Fibroblast of peridontal ligament (primary cell): ENCODE results near the gene RAC3.

Source experiments
- DNase-seq: peaks from one replicate; pipeline ENCODE4 v3.0.0-alpha.2; 2010; ENCODE audit errors: extremely low read depth

Gene RAC3

DNA sequence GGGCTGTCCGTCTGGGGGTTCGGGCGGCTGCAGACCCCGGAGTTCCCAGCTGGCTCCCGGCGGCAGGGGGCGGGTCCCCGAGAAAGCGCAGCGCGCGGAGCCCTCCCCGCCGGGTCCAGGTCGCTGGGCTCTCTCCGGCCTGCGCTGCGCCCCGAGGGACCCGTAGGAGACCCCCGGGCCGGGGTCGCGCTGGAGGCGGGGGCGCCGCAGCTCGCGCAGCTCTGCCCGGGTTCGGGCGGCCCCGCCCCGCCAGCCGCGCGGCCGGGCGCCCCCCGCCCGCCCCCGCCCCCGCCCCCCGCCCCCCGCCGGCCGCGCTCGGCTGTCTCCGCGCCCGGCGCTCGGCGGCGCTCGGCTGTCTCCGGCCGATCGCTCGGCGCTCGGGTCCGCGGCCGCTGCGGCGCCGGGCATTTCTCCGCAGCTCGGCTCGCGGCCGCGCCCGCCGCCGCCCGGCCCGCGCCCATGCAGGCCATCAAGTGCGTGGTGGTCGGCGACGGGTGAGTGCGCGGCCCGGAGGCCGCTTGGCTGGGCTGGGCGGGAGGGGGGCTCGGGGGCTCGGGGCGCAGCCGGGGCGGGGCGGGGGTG lies at the start of gene RAC3:
RAC3 (plus strand) TSS at position 376 of the 582 bp plus-strand sequence; CDS start at position 460, 84 bp downstream.
- DNase-seq = no peak

DNA sequence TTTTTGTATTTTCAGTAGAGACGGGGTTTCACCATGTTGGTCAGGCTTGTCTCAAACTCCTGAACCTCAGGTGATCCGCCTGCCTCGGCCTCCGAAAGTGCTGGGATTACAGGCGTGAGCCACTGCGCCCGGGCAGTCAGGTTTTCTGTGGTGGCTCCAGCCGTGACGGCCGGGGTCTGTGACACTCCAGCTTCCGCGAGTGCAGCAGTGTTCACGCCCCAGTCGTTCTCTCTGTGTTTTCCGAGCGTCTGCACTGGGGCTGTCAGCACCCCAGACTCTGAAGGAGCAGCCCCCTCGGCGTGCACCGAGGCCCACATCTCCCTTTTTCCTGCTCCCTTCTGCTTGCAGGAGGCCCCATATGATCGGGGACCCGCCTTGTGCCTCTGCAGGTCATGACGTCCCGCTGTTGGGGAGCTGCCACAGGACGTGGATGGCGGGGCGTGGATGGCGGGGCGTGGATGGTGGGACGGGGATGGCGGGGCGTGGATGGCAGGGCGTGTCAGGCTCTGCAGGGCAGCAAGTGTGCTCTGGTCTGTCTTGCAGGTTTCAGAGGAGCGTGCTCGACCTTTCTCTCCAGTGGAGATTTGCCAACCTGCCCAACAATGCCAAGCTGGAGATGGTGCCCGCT lies 48.4 kb upstream of the RAC3 start:
- DNase-seq = no peak

DNA sequence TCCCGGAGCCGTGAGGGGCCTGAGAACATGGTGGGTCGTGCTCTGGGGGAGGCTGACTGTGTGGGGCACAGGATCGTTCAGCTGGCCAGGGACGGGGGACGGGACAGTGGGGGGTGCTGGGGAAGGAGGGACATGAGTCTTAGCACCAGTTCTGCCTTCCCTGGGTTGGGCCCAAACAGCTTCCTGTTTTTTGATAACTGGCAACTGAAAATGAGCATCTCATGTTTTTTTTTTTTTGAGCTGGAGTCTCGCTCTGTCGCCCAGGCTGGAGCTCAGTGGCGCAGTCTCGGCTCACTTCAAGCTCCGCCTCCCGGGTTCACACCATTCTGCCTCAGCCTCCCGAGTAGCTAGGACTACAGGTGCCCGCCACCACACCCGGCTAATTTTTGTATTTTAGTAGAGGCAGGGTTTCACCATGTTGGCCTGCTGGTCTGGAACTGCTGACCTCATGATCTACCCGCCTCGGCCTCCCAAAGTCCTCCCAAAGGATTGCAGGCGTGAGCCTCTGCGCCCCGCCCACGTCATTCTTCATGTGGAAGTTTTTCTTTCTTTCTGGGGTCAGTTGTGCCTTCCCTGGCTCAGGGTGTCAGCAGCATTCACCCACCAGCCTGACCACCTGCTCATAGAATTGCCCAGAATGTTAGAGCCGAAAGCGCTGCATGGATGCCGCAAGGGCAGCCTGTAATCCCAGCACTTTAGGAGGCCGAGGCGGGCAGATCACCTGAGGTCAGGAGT lies 47.7 kb upstream of the RAC3 start:
- no peak for DNase-seq

DNA sequence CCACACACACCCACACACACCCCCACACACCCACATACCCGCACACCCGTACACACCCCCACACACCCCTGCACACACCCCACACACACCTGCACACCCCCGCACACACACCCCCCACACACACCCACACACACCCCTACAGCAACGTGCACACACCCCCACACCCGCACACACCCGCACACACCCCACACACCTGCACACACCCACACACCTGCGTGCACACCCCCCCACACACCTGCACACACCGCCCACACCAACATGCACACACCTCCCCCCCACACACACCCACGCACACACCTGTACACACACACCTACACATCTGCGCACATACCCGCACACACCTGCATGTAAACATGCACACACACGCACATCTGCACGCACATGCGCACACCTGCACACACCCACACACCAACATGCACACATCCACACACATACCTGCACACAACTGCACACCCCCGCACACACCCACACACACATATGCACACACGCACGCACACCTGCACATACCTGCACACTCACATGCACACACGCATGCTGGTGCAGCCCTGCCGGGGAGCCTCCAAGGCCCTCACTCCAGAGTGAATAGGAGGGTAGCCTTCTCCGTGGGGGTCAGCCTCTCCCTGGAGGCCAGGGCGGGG lies 46.6 kb upstream of the RAC3 start:
- no peak for DNase-seq

DNA sequence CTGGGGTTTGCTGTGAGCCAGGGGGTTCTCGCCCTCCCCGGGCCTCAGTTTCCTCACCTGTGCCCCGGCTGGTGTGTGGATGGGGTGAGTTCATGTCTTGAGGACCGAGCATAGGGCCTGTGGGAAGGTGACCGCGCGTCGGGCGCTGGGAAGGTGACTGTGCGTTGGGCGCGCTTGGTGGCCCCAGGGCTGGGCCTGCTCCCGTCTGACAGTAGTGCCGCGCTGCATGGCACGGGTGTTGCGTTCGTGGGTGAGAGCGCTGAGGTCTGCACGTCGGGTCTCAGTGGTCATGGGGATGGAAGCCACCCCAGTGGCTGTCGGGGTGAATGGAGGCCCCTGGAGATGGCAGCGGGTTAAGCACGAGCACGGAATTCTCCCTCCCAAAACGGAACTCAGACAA lies 44.9 kb upstream of the RAC3 start:
- no peak for DNase-seq

DNA sequence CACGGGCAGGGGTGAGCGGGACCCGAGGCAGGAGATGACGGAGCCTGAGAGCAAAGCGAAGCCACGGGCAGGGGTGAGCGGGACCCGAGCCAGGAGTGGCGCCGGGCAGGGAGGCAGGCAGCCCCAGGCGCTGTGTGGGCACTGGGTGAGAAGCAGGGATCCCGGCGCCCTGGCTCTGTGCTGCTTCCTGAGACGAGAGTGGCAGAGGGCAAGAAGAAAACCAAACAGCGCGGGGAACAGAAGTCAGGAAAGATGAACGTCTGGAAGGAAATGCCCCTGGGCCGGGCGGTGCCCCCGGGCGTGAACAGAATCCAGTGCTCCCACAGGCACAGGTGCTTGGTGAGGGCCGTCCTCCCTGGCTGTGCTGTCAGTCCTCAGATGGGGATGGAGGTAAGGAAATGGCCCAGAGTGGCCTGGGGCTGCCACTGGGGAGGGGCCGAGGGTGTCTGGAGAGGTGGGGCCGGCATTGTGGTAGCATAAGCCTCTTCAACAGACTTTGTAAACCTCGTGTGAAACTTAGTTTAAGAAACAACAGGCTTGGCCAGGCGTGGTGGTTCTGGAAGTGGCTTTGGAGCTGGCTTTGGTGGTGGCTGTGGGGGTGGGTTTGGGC lies 44.2 kb upstream of the RAC3 start:
- no peak for DNase-seq

DNA sequence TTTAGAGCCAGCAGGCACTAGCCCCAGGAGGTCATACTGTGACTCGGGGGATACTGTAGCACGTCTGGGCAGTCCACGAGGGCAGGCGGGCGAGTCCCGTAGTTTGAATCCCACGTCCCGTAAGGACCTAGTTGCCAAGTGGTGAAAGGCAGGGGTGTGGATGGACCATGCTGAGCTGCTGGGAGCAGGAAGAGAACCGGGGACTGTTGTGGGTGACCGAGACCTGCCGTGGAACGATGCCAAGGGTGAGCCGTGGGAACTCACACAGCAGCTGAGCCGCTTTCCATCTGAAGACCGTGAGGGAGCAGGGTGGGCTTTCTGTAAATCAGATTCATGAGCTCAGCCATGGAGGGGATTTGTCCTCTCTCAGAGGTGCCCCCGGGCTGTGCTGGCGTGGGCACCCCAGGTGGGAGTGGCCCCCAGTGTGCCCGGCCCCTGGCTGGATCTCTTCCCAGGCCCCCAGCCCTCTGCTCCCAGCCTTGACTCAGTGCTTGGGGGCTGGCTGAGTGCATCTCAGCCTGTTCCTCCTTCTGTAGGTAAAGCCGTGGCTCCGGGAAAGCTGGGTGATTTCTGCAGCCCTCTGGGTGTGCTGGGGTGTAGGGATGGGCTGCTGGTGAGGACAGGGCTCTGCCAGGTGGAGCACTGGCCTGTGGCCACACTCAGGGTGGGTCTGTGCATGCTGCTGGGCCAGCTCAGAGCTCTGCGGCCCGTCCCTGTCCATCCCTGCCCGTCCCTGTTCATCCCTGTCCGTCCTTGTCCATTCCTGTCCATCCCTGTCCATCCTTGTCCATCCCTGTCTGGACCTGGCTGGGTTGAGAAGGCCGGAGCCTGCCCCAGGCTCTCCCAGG lies 40.4 kb upstream of the RAC3 start:
- DNase-seq = no peak

DNA sequence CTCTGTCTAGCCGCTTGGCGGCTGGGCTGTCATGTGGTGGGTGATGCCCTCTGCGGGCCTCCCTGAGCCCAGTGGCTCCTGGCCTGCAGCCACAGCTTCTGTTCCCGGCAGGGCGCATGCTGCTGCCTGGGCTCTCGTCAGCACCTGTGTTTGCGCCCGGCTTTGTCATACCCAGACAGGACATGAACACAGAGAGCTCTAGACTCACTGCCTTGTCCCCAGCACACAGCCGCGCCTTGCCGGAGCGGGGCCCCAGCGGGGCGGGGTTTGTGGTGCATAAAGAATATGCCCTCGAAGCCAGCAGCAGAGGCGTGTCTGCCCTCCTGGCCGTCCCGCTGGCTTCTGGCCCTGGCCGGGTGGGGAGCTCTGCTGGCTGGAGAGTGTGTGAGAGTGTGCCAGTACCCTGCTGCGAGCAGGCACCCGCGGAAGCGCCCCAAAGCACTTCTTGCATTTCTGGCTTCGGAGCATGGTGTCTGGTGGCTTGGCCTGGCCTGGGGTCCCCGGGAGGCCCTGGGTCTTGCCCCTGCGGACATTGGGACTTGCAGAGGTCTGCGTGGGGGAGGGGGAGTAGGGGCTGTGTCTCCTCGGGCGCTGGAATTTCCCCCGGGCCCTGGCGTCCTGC lies 39.7 kb upstream of the RAC3 start:
- DNase-seq = peak; percentile 25

DNA sequence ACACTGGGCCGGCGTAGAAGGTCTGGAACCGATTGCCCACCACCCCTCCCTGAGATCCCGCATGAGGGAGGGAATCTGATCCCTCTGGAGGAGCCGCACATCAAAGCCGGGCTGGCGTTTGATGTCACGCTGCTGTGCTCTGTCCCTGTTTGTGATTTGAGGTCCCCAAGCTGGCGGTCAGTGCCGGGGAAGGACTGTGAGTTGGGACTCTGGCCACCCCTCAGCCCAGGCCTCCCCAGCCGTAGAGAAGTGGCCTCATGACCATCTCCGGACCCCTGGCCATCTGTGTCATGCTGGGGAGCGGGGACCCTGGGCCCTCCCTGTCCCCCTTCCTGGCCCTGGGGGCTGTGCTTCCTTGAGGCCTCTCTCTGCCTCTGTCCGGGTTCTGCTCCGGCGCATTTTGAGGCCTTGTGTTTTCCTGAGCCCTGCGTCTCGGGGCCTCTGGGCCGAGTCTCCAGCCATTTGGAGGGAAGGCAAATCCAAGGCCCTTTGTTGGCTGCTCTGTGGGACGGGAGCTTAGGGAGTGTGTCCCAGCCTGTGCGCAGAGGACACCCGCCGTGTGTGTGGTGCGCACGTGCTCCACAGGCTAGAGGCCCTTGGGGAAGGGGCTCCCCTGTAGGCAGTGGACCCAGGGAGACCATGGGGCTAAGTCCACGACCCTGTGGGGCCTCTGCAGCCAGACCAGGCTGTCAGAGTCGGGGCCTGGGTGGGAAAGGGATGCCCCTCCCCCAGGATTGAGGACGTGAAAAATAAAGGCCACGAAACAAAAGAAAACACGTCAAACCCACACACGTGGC lies 39.0 kb upstream of the RAC3 start:
- no peak for DNase-seq

DNA sequence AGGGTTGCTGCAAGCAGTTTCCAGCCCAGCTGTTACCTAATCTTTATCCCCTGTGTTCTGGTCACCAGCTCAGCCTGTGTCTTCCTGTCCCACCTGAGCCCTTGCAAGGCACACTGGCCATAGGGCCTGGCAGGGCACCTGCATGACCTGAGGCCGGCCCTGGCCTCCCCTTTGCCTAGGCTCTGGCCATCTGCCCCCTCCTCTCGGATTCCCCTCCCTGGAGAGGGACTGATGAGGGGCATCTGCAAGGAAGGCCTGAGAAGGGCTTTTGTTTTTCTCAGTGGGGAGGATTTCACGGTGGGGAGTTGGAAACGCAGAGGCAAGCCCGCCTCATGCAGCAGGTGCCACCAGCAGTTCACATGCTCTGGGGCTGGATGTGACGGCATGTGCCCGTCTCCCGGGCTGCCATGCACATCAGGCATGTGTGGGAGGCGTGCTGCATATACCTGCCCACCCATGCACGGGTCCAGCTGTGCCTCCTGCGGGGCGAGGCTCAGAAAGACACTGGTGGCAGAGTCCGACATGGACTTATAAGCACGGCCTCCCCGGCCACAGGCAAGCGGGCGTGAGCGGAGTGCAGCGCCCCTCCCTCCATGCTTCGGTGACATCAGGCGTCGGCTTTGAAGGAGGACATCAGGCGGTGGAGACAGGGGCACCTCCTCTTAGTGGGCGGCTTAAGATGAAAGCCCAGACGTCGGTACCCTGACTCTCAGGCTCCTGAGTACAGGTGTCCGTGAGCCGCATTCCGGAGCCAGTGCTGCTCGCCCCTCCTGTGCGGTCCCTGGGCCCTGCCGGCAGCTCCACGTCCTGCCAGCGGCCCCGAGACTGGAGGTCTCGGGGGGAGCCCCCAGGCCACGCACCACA lies 37.5 kb upstream of the RAC3 start:
- no peak for DNase-seq

DNA sequence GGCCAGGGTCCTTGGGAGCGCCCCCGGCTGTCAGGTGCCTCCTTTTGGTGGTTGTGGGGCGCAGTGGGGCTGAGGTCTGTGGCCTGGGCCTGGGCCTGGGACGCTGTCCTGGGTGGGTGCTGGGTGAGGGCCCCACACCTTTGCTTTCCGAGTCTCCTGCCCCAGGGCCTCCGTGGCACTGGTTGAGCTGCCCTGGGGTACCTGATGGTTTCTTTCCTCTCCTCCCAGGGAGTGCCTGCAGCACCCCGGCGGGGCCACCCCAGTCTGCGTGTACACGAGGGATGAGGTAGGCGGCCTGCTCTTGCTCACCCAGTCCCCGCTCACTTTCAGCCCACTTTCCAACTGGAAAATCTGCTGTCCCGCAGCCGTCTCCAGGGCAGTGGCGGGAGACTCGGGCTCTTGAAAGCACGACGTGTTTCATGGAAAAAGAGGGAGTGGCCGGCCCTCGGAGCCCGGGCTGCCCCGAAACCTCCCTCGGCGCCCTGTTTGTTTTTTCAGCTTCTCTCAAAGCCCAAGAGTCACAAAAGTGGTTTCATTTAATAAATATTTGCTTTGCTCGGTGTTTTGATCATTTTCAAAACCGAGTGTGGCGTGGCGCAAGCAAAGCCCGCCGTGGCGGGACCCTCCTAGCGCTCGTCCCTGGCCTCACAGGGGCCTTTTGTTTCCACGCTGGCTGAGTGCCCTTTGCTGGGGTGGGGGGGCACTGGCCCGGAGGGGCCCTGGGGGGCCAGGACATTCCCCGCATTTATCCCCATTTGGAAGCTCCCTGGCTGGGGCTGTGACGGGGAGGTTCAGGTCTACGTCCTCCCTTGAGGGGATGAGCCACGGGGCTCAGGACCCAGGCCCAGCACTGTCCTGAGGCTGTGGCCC lies 36.6 kb upstream of the RAC3 start:
- DNase-seq = peak; percentile 7

DNA sequence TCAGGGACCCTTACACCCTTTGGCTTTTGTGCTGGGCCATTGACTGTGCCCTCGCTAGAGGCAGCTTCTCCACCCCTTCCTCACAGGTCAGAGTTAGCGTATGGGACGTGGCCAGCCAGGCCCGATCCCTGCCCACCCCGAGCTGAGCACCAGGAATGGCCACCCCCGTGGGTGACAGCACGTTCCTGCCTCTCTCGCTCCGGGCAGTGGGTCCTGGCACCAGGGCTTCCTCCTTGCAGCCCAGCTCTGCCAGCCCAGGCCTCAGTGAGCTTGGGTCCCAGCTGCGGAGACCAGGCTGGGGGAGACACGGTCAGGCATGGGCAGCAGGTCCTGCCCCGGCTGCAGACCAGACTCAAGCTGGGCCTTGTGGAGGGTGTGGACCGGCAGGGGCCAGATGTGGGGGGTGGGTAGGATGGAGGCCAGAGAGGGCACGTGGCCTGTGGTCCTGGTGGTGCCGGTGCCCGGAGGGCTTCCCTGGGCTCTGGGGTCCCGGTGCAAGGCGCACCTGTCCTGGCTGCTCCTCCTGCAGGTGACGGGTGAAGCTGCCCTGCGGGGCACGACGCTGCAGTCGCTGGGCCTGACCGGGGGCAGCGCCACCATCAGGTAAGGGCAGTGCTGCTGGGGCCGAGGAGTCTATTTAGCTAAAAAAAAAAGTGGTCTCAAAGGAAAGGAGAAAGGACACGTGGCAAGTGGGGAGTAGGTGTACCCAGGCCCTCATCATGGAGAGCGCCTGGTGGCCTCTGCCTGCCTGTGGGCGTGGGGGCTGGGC lies 35.8 kb upstream of the RAC3 start:
- no peak for DNase-seq

DNA sequence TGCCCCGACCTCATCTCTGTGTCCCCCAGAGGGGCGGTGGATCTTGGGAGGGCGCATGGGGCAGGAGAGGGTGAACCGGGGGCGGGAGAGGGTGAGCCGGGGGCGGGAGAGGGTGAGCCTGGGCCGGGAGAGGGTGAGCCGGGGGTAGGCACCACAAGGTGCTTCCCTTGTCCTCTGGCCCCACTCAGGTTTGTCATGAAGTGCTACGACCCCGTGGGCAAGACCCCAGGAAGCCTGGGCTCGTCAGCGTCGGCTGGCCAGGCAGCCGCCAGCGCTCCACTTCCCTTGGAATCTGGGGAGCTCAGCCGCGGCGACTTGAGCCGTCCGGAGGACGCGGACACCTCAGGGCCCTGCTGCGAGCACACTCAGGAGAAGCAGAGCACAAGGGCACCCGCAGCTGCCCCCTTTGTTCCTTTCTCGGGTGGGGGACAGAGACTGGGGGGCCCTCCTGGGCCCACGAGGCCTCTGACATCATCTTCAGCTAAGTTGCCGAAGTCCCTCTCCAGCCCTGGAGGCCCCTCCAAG lies 35.2 kb upstream of the RAC3 start:
- no peak for DNase-seq

DNA sequence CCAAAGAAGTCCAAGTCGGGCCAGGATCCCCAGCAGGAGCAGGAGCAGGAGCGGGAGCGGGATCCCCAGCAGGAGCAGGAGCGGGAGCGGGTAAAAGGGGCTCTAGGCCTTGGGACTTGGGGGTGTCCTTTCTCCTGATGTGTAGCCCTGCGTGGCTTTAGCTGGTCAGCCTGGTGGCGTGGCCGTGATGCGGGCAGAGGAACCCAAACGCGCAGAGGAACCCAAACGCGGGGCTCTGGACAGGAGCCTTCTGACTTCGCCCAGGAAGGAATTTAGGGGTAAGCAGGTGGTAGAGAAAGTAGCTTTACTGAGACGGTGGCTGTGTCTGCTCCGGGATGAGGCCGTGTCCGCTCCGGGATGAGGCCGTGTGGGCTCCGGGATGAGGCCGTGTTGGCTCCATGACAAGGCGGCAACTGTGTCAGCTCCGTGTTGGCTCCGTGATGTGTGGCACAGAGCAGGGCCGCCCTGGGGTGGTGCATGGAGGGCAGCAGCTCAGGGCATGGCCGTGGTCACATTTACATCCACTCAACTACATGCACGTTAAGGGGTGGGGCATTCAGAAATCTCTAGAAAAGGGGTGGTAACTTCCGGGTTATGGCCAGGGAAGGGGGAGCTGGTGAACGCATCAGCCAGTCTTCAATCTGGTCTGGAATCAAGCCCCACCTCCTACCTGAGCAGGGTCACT lies 34.6 kb upstream of the RAC3 start:
- no peak for DNase-seq

DNA sequence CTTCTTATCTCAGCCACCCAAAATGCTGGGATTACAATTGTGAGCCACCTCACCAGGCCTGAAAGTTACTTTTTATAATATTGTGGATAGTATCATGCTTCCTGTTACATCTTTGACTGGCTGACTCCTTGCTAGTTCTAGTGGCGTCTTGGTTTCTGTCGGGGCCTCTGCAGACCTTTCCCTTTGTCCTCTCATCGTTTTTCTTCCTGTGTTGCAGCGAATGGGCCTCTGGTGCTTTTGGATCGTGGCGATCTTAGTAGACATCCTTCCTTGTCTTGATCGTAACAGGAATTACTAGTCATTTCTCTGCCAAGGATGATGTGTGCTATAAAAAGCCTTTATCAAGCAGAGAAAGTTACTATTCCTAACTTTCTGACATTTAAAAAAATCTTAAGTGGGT lies 33.3 kb upstream of the RAC3 start:
- DNase-seq = no peak

DNA sequence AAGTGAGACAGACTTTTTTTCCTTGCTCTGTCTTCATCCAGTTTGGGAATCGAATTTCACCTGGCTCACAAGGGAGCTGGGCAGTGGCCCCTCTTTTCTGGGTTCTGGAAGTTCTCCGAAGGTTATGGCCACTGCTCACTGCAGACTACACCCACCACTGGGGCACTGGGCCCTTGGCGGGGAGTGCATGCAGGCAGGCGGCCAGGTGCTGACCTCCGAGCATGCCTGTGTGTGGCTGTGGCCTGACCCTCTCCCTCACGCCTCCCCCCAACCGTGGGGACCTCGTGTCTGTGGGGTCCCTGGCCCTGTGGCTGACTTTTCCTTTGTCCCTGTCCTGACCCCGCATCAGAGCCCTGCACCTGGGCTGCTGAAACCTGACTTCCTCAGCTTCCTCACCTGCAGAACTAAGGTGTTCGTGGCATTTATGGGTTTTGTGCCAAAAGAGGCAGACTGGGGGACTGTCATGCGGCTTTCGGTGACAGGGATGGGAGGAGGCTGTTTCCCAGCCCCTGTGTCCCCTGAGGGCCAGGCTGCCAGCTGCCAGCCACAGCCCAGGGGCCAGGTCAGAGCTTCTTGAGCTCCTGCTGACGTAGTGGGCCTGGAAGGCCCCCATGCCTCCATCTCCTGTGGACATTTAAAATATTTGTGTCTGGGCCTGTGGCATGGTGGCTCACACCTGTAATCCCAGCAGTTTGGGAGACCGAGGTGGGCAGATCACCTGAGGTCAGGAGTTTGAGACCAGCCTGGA lies 32.6 kb upstream of the RAC3 start:
- DNase-seq = no peak
